Motor neuron (in vitro differentiated cells): ENCODE data around the gene CD44. TPM values are rescaled to one million over a fixed set of nuclear protein-coding genes. Genes with fewer than 3 reads are reported as not detected.

Experiments used
- ATAC-seq, 8 experiments: fragments of 200-7000 bp; cut with Tn5 transposase; replicated peaks in 6 of 8; 2 replicates each; pipeline ENCODE4 v1.8.0; 2021; ENCODE audit warnings: mild to moderate bottlenecking in 8 of 8, moderate library complexity in 8 of 8
- H3K27ac ChIP-seq, 2 donors: fragments of 250-450 bp; sonication (Bioruptor Pico); 2 replicates each; pipeline ENCODE4 v1.9.0; 2021; ENCODE audit warnings: antibody characterized with exemption in 2 of 2, mild to moderate bottlenecking in 2 of 2, moderate library complexity in 1 of 2
- H3K4me1 ChIP-seq, 2 donors: fragments of 250-450 bp; sonication (Bioruptor Pico); replicated peaks in 1 of 2; 2 replicates each; pipeline ENCODE4 v1.6.1; 2021; ENCODE audit warnings: antibody characterized with exemption in 2 of 2, mild to moderate bottlenecking in 2 of 2, moderate library complexity in 1 of 2
- H3K4me3 ChIP-seq, 5 donors: fragments of 250-450 bp; sonication (Bioruptor Pico); 2 replicates each; pipeline ENCODE4 v1.9.0; 2021; ENCODE audit warnings: antibody characterized with exemption in 5 of 5, mild to moderate bottlenecking in 5 of 5, moderate library complexity in 4 of 5
- WGBS, 10 experiments: fragments of 450-650 bp; shearing (Covaris generic); methylation state at CpG; one replicate each; pipeline ENCODE4 v1.0.0; 2022; 5-methylcytosine and 5-hydroxymethylcytosine counted together
- in situ Hi-C, 9 experiments: fragments of 400-800 bp; cut with MboI; loops; one replicate each; pipeline ENCODE4 v1.15.0; 2021; ENCODE audit warnings: low sequenced_read_pairs in 9 of 9, low pct_unique_long_range_greater_than_20kb in 2 of 9; ENCODE audit not compliant: unreplicated experiment in 9 of 9
- total RNA-seq, 8 experiments: library from RNA; unstranded; fragments of 300-600 nt; gene quantifications; 2 replicates each; pipeline versions ENCODE4 v1.2.3 to v1.2.4, GENCODE V29; 2022

The CD44 gene
- total RNA-seq, 8 experiments from 2014 or later, result 0.05 to 107 (median 42.9) TPM

DNA sequence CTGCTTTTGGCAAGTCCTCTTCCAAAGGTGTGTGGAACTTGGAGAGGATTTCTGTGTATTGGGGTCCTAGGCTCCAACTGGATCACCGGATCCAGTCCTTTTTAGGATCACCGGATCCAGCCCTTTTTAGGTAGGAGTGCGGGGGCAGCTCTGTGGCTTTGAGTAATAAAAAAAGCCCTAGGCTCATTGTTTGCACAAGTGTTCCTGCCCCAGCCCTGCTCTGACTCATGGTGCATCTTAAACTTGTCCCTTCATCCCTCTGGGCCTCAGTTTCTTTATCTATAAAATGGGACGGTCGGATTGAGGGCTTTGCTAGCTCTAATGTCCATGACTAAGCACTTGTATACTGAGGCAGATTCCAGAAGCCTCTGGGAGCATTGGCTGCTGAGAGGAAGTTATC is 22.7 kb upstream of the CD44 start:
- no peak overlapping the region for H3K4me3 ChIP-seq
- no peaks in the 10 kb centered on the region for H3K4me1 ChIP-seq
- WGBS, 10 experiments, result 0 to 90% (median 77%) methylated on average over 2 to 5 of the region's 5 CpGs; no CpG with 5 or more reads in 2 of the 10 experiments
- in situ Hi-C loops, result no loop called here
- H3K27ac ChIP-seq, result no peak overlapping the region
- ATAC-seq, result no peak

DNA sequence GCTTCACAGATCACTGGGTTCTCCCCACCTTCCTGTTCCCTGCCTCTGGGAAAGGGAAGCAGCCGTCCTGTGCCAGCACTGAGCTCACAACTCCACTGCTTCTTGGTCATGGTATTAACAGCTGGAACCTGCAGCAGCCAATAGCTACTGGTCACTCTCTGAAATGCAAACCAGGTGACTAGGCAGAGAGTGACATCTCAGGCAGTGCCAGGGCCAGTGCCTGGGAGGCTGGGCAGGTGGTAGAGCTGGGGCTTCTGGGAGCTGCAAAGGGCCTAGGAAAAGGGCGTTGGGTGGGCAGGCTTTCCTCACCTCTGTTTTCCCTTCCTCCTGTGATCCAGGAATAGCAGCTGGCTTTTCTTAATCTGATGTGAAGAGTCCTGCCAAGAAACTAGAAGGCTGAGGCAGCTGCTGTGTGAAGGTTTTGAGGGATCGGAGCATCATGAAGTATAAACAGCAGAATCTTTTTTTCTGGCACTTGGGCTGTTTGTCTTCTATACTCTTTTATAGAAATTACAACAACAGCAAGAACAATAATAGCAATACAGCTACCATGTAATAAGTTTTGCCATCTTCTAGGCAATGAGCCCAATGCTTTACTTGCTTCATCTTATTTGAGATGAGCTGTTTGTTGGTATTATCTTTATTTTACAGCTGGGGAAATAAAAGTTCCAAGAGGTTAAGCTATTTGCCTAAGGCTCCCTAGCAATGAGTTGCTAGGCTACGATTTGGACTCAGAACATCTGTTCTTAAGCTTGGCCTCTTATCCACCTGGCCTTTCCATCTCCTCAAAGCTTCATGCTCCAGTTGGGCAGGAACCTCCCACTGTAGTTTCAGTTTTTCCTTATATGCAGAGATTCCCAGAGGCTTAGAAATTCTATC is 22.0 kb upstream of the CD44 start:
- H3K4me1 ChIP-seq, result no peaks in the 10 kb centered on the region
- peak in 4 of 8 experiments; percentile 15 to 50 (median 26) for ATAC-seq
- in situ Hi-C loops, result no loop called here
- 35 to 80% (median 63%) methylated on average over 1 to 4 of the region's 4 CpGs; no CpG with 5 or more reads in 3 of the 10 experiments for WGBS, 10 experiments
- H3K27ac ChIP-seq, result no peak overlapping the region
- H3K4me3 ChIP-seq, result no peak overlapping the region

DNA sequence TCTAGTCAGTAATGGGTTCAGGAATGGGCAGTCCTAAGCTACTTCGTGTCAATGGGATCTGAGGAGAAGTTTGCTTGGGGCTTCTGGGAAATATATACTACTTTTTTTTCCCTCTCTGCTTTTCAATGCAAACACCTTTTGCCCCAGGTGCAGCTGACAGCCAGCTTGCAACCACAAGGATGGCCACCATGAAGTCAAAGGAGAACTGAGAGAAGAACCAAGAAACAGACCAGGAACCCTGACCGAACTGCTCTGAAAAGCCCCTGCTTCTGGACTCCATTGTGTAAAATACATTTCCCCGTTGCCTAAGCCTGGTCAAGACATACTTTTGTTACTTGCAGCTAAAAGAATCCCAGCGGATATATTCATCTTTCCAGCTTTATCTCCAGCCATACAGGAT is 20.1 kb upstream of the CD44 start:
- WGBS, 10 experiments, result 43 to 90% (median 78%) methylated on average over 1 to 3 of the region's 4 CpGs

DNA sequence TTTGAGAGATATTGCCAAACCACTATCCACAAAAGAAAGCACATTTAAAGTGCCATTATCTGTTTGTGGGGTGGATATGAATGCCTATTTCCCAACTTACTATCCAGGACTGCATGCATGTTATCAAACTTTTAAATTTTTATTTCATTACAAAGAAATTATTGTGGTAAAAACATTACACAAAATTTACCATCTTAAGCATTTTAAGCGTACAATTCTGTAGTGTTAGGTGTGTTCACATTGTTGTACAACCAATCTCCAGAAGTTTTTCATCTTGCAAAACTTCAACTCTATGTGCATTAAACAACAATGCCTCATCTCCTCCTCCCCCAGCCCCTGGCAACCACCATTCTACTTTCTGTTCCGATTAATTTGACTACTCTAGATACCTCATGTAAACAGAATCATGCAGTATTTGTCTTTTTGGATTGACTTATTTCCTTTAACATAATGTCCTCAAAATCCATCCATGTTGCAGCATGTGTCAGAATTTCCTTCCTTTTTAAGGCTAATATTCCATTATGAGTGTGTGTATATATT is 17.6 kb upstream of the CD44 start:
- WGBS, 10 experiments, result 75 to 100% (median 93%) methylated on average over 1 to 2 of the region's 2 CpGs; no CpG with 5 or more reads in 1 of the 10 experiments

More for the DNA sequence above, 20.1 kb upstream of the CD44 start:
- Histone ChIP-seq H3K27ac (no peak overlapping the region), H3K4me3 (no peak overlapping the region), H3K4me1 (no peaks in the 10 kb centered on the region)
- in situ Hi-C loops, result no loop called here
- no peak for ATAC-seq

DNA sequence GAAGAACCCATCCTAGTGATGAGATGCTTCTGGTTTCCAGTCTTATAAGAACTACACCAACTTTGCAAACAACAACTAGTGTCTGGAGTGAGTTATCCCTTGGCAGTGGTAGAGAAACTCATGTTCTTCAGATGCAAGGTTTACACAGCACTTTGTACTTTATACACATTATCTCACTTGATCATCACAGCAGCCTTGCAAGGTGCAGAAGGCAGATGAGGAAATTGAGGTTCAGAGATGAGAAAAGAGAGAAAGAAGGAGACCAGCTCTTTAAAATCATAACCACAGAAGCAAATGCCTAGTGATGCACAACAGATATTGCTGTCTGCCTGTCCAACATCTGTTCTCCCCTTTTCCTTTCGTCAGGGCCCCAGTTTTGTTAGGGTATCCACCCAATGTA is 16.7 kb upstream of the CD44 start:
- H3K4me3 ChIP-seq, result no peak overlapping the region
- in situ Hi-C loops, result no loop called here
- no peak for ATAC-seq
- WGBS, 10 experiments, result 0 to 40% (median 33%) methylated on average over 1 of the region's 1 CpG; no CpG with 5 or more reads in 6 of the 10 experiments
- no peak overlapping the region for H3K27ac ChIP-seq
- no peaks in the 10 kb centered on the region for H3K4me1 ChIP-seq

More for the DNA sequence above, 17.6 kb upstream of the CD44 start:
- Histone ChIP-seq H3K4me1 (no peaks in the 10 kb centered on the region), H3K4me3 (no peak overlapping the region), H3K27ac (no peak overlapping the region)
- ATAC-seq, result no peak
- in situ Hi-C loops, result no loop called here

DNA sequence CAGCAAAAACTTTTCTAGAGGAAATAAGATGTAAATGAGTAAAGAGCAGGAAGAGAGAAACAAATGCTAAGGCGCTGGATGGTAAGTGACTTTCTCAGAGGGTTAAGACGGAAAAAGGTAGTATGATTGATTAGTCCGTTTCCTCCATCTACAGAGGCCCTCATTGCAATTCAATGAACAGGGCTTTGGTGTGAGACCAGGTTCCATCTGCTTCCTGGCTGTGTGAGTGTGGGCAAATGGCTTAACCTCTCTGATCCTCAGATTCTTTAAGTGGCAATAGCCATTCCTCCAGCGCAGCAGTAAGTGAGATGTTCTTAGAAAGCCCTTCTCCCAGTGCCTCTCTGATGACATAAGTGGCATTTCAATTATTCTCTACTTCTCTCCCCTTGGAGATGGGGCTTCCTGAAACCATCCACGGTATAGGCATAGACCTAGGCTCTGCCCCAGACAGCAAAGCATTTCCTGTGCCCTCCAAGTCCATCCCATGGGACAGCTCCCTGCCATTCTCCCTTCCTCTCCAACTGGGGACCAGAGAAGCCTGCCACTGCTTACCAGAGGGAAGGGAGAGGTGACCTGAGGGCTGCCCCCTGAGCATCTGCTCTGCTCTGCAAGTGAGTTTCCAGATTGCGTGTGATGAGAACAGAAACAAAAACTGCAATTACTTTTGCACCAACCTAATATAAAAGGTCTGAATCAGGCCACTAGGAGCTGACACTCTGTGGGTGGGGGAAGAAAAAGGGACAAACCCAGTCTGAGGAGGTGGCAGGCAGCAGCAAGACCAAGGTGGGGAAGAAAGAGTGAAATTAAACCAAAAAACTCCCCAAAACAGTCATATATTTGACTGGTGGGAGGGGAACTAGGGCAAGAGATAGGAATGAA is 12.7 kb upstream of the CD44 start:
- H3K4me3 ChIP-seq, result no peak overlapping the region
- in situ Hi-C loops, result no loop called here
- no peak overlapping the region for H3K27ac ChIP-seq
- H3K4me1 ChIP-seq, result no peaks in the 10 kb centered on the region
- WGBS, 10 experiments, result 60 to 97% (median 86%) methylated on average over 1 to 6 of the region's 6 CpGs; no CpG with 5 or more reads in 3 of the 10 experiments
- no peak for ATAC-seq

DNA sequence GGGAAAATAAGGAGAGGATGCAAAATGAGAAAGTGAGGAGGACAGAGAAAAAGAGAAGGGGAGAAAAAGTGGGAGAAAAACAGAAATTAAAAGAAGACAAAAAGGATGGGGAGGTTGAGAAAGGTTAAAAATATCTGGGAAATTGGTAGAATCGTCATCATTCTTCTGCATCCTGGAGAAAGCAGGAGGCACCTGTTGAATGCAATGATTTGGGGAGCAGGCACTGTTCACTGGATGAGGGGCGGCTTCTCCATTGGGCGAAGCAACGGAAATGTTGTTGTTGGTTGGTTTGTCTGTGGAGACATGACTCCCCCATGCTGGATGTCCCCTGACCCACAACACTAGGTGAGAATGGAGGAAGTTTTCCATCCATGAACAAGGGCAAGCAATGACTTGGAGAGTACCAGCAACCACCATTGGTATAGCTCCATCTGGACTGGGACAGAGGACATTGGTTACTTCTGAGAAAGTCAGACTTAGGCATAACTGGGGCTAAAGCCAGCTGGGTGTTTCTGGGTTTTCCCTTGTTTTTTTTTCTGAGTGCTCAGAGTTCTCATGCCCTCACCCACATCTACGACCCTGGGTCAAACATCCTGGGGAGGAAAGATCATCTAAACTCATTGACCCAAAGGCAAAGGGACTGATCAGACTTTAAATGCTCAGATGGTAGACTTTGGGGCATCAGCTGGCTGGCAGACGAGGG is 11.9 kb upstream of the CD44 start:
- H3K27ac ChIP-seq, result no peak overlapping the region
- in situ Hi-C loops, result no loop called here
- WGBS, 10 experiments, result 68 to 96% (median 79%) methylated on average over 3 to 6 of the region's 6 CpGs; no CpG with 5 or more reads in 1 of the 10 experiments
- no peak for ATAC-seq
- no peak overlapping the region for H3K4me3 ChIP-seq
- H3K4me1 ChIP-seq, result no peaks in the 10 kb centered on the region

DNA sequence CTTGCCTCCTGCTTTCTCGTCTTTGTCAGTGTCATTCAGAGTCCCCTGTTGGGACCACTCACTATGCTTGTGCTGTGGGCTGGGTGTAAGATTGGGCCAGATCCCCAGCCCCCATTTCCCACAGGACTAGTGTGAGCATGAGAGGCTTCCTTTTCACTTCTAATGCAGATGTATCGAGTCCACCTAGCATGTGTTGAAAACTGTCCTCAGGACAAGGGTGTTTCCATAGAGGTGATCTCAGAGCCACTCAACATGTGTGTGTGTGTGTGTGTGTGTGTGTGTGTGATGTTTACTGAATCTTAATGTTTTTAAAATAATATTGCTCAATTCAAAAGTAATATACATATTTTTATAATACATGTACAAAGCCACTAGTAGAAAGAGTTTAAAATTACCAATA is 11.4 kb upstream of the CD44 start:
- in situ Hi-C loops, result no loop called here
- no peaks in the 10 kb centered on the region for H3K4me1 ChIP-seq
- ATAC-seq, result no peak
- no peak overlapping the region for H3K27ac ChIP-seq
- WGBS, 10 experiments, result 33 to 100% (median 70%) methylated on average over 1 of the region's 2 CpGs; no CpG with 5 or more reads in 6 of the 10 experiments
- H3K4me3 ChIP-seq, result no peak overlapping the region

DNA sequence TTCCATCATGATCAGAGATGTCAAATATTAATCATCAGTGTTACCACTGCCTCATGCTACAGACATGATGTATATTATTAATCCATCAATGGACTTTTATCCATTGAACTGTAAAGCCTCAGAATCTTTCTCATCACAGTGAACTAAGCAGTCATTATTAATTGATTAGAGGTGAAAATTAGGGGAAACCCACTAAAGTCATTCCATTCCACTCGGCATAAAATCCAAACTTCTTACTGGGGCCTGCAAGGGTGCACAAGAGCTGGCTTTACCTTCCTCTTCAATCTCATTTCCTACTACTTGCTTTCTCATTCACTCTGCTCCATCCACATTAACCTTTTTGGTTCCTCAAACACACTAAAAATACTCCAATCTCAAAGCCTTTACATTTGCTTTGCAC is 7.9 kb upstream of the CD44 start:
- WGBS, 10 experiments, result 63 to 100% (median 94%) methylated on average over 1 of the region's 1 CpG; no CpG with 5 or more reads in 4 of the 10 experiments
- ATAC-seq, result no peak
- in situ Hi-C loops, result loop anchor here in 1 of 9 experiments (10.0 kb wide), 1 partner anchor 106 kb away; no protein-coding TSS in a partner anchor
- H3K4me1 ChIP-seq, result no peaks in the 10 kb centered on the region
- no peak overlapping the region for H3K27ac ChIP-seq
- no peak overlapping the region for H3K4me3 ChIP-seq

DNA sequence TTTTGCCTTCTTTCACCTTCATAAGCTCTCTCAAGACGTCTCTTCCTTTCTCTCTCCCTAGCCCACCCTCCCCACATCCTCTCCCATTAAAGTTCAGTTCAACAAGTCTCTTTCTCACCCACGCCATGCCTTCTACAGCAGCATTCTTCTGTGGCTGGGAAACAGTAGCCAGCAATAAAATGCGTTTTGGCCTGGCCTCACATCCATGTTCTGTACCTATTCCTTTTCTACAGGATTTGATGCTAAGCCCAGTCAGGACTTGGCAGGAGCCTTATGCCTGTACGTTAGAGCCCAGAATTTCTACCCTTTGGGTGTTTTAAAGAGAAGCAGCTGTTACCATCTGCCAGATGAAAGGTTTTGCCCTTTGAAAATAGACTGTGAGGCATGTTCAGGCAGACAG is 7.1 kb upstream of the CD44 start:
- no peak for ATAC-seq
- in situ Hi-C loops, result loop anchor here in 1 of 9 experiments (10.0 kb wide), 1 partner anchor 107 kb away; no protein-coding TSS in a partner anchor
- Histone ChIP-seq H3K4me1 (no peaks in the 10 kb centered on the region), H3K27ac (no peak overlapping the region), H3K4me3 (no peak overlapping the region)
- WGBS, 10 experiments, result 63 to 100% (median 71%) methylated on average over 1 to 4 of the region's 4 CpGs; no CpG with 5 or more reads in 4 of the 10 experiments

DNA sequence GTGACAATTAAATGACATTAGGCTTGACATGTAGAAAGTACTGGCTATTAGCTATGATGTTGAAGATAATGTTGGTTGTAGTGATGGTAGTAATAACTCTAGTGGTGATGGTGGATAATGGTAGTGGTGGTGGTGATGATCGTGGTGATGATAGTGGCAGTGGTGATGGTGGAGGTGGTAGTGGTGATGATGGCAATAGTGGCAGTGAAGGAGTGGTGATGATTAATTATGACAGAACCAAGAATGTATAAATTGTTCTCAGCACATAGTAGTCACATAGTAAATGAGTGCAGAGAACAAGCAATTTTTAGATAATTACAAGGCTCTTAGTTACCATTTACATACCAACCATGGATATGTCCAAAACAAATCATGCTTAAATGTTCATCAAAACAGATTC is 5.3 kb upstream of the CD44 start:
- Histone ChIP-seq H3K4me1 (peaks cover 2 to 3% of the 10 kb centered on the region in 2 donors), H3K4me3 (no peak overlapping the region), H3K27ac (no peak overlapping the region)
- no peak for ATAC-seq
- WGBS, 10 experiments, result 80 to 100% (median 100%) methylated on average over 1 of the region's 1 CpG; no CpG with 5 or more reads in 4 of the 10 experiments
- in situ Hi-C loops, result loop anchor here in 1 of 9 experiments (10.0 kb wide), 1 partner anchor 109 kb away; no protein-coding TSS in a partner anchor
